HG03135 (cell line): ENCODE measurements around the gene ABCC6.
"Not testable (repeated sequence)": the region's sequence is repeated elsewhere in the genome, so short reads cannot be mapped to it uniquely, and the experiment has no call there.

Experiments
- ATAC-seq: cut with Tn5 transposase; IDR thresholded peaks from one replicate; pipeline ENCODE4 v1.9.1; 2021; ENCODE audit warnings: mild to moderate bottlenecking, moderate library complexity; ENCODE audit not compliant: unreplicated experiment

ABCC6 gene

DNA sequence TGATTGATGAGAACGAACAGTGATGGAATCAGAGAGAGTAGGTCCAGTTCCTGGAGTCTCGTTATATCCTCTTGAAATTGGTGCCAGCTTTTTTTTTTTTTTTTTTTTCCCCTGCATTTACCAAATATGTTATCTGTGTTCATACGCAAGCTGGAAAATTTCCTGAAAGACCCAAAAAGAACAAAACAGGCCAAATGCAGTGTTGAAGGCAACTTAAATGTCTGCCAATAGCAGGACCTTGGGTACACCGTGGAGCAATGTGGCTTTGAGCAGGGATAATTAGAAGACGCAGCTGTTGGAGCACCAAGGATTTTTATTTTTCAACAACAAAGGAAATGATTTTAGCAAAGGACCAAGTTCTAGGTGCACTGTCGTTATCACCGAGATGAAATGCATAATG is 105.0 kb downstream of the ABCC6 start:
- ATAC-seq = no peak

DNA sequence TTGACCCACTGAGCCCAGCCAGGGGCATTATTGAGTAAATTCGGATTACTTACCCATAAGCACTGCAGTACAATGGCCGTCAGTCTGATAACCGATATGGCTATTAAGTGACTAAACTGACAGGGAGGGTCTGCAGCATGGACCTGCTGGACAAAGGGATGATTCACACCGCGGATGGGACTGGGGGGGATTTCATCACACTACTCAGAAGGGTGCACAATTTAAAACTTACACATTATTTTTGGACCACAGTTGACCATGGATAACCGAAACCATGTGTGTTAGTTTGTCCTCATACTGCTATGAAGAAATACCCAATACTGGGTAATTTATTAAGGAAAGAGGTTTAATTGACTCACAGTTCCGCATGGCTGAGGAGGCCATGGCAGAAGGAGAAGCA is 106.5 kb downstream of the ABCC6 start:
- ATAC-seq = no peak

- no peak for ATAC-seq
These were observed 110.2 kb downstream of the ABCC6 start for GRCh38 chr16:16113076-16113475.

DNA sequence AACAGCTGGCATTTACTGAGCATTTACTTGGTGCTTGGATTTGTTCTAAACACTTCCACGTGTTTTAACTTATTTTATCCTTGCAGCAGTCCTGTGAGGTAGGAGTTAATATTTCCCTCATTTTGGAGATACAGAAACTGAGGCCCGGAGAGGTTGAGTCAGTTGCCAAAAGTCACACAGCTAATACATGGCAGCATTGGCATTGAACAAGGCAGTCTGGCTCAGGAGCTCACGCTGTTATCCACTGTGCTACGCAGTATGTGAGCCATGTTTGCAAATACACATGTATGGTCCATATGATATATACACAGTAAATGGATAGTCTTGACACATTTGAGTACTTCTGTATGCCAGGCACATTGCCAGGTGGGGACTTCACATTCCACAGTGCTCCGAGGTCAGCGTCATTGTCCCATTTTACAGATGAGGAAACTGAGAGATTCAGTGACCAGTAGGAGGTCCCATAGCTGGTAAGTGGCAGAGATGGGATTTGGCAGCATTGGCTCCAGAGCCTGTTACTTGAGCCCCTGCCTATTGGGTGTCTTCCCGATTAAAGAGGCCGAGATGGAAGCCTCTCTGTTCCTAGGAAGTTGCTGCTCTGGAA is 110.7 kb downstream of the ABCC6 start:
- ATAC-seq = no peak

DNA sequence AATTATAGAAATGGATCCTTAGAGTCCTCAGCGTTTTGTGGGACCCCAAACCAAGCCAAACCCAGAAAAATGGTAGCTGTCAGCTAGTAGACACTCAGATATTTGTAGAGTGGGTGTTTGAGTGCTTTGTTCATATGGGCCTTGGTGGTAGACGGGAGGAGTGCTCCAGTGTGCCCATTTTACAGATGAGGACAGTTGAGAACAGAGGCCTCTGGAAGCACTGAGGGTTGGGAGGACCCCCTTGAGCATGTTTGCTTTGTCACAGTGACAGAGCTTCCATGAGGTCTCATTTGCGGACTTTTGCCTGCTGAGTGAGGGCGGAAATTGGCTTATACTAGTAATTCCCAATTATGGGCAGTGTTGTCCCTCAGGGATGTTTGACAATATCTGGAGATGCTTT is 111.7 kb downstream of the ABCC6 start:
- no peak for ATAC-seq

DNA sequence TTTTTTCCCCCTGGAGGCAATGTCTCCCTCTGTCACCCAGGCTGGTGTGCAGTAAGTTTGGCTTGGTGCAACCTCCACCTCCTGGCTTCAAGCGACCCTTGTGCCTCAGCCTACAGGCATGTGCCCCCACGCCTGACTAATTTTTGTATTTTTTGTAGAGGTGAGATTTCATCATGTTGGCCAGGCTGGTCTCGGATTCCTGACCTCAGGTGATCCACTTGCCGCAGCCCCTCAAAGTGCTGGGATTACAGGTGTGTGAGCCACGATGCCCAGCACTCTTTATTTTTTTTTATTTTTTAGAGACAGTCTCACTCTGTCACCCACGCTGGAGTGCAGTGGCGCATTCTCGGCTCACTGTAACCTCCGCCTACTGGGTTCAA is 113.2 kb downstream of the ABCC6 start:
- ATAC-seq = no peak

- ATAC-seq = no peak
These were observed 113.7 kb downstream of the ABCC6 start for GRCh38 chr16:16109453-16110110.

GRCh38 chr16:16108759-16109158 is 114.5 kb downstream of the ABCC6 start:
- no peak for ATAC-seq

DNA sequence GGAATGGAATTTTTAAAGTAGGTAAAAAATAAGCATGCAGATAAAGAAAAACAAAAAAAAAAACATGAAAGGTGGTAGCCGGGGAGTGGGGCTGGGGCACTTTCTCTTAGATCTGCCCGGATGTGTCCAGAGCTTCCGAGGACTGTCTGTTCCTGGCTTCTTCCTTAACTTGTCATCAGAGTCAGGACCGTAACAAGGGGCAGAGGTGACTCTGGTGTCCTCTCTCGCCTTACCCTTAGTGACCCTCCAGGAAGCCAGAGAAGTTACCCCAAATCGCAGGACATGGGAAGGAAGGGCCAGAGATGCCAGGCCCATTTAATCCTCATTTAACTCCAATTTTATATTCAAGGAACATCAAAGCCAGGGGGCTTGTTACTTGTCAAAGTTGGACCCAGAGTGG is 115.5 kb downstream of the ABCC6 start:
- ATAC-seq = no peak

DNA sequence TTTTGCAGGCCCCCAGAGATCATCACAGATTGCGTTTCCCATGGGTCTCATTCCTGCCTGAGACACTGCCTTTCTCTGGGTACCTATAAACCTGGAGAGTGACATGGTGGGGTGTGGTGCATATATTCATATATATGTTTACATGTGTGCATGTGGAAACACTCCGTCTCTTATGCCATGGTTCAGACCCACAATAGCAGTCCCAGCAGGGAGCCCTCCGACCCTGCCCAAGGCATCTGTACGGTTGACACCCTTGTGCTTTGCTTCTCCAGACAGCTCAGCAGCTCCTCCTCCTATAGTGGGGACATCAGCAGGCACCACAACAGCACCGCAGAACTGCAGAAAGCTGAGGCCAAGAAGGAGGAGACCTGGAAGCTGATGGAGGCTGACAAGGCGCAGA is 116.8 kb downstream of the ABCC6 start:
- ATAC-seq = no peak

GRCh38 chr16:16105646-16106045 is 117.6 kb downstream of the ABCC6 start:
- no peak for ATAC-seq

- not testable (repeated sequence) for ATAC-seq
These were observed 118.5 kb downstream of the ABCC6 start for GRCh38 chr16:16104804-16105141.

DNA sequence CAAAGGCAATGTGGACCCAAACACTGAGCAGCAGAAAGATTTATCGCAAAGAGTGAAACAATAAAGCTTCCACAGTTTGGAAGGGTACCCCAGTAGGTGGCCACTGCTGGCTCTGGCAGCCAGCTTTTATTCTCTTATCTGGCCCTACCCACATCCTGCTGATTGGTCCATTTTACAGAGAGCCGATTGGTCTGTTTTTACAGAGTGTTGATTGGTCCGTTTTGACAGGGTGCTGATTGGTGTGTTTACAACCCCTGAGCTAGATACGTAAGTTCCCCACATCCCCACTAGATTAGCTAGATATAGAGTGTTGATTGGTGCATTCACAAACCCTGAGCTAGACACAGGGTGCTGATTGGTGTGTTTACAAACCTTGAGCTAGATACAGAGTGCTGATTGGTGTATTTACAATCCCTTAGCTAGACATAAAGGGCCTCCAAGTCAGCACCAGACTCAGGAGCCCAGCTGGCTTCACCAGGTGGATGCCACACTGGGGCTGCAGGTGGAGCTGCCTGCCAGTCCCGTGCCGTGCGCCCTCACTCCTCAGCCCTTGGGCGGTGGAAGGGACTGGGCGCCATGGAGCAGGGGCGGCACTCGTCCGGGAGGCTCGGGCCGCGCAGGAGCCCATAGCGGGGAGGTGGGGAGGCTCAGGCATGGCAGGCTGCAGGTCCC is 119.0 kb downstream of the ABCC6 start:
- not testable (repeated sequence) for ATAC-seq

DNA sequence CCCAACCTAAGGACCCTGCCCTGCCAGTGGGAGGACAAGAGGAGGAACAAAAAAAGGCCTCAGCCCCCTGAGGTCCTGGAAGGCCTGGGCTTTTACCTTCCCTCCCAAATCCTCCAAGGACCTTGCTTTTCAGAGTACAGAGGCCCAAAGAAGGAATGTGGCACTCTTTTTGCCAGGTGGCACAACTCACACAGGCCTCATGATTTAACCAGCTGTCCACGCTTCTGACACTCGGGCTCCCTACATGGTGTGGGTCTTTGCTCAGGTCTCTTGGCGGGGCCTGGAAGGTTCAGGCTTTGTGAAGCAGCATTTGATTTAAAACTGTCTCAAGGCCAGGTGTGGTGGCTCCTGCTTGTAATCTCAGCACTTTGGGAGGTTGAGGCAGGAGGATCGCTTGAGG is 120.6 kb downstream of the ABCC6 start:
- ATAC-seq = no peak

- no peak for ATAC-seq
These were observed 121.7 kb downstream of the ABCC6 start for GRCh38 chr16:16101585-16101984.

DNA sequence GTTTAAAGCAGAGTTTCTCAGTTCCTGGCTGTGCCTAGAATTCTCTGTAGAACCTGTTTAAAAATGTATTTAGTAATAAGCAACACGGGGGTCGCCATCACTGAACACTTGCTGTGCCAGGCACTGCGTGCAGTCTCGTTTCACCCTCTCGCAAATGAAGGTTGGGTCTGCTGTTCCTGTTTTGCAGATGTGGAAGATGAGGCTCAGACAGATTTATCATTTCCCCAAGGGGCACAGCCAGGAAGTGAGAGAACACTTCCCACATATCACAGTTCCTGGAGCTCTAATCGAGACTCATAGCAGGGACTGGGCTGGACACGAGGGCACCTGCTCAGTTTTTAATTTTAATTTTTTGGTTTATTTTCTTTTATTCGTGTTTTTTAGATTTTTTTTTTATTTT is 122.7 kb downstream of the ABCC6 start:
- no peak for ATAC-seq

GRCh38 chr16:16099320-16099719 is 124.0 kb downstream of the ABCC6 start:
- ATAC-seq = no peak
